Measurements from ENCODE around the gene SYNDIG1. TPM values are rescaled to one million over a fixed set of nuclear protein-coding genes. Genes with fewer than 3 reads are reported as not detected.

Gene SYNDIG1
- polyA plus RNA-seq, 2 of the 4 experiments (the other 2 are of a cell fraction), result 0.96 to 2.6 TPM

- H3K4me2 ChIP-seq, result no peak overlapping the region
- TF ChIP-seq RCOR1 (IDR thresholded peaks at IDR 0.05; ENCODE audit: low read depth, low read length) (no peak), HDAC2 (IDR thresholded peaks at IDR 0.05) (no peak), CHD2 (IDR thresholded peaks at IDR 0.05; ENCODE audit: low read length, partially characterized antibody) (no peak), MAFK (IDR thresholded peaks at IDR 0.05; ENCODE audit: partially characterized antibody) (no peak), CEBPB (IDR thresholded peaks at IDR 0.05) (no peak), RARB (CRISPR knock-in tag; IDR thresholded peaks at IDR 0.05) (no peak), ZNF302 (CRISPR knock-in tag; IDR thresholded peaks at IDR 0.05) (no peak), HOXB13 (CRISPR knock-in tag; IDR thresholded peaks at IDR 0.05; ENCODE audit: low read depth) (no peak), HMGXB4 (CRISPR knock-in tag; IDR thresholded peaks at IDR 0.05; ENCODE audit: borderline replicate concordance) (no peak), FOSL2 (IDR thresholded peaks at IDR 0.05) (no peak), FOSL2 (CRISPR knock-in tag; IDR thresholded peaks at IDR 0.05) (no peak), RAD21 (conservative IDR thresholded peaks at IDR 0.05 in 1 of 2, IDR thresholded peaks at IDR 0.05 in 1 of 2) (no peak), MYC (IDR thresholded peaks at IDR 0.05; ENCODE audit: borderline replicate concordance, low read length) (no peak), TFCP2L1 (CRISPR knock-in tag; IDR thresholded peaks at IDR 0.05) (no peak)
- TF ChIP-seq, protein P1, sequence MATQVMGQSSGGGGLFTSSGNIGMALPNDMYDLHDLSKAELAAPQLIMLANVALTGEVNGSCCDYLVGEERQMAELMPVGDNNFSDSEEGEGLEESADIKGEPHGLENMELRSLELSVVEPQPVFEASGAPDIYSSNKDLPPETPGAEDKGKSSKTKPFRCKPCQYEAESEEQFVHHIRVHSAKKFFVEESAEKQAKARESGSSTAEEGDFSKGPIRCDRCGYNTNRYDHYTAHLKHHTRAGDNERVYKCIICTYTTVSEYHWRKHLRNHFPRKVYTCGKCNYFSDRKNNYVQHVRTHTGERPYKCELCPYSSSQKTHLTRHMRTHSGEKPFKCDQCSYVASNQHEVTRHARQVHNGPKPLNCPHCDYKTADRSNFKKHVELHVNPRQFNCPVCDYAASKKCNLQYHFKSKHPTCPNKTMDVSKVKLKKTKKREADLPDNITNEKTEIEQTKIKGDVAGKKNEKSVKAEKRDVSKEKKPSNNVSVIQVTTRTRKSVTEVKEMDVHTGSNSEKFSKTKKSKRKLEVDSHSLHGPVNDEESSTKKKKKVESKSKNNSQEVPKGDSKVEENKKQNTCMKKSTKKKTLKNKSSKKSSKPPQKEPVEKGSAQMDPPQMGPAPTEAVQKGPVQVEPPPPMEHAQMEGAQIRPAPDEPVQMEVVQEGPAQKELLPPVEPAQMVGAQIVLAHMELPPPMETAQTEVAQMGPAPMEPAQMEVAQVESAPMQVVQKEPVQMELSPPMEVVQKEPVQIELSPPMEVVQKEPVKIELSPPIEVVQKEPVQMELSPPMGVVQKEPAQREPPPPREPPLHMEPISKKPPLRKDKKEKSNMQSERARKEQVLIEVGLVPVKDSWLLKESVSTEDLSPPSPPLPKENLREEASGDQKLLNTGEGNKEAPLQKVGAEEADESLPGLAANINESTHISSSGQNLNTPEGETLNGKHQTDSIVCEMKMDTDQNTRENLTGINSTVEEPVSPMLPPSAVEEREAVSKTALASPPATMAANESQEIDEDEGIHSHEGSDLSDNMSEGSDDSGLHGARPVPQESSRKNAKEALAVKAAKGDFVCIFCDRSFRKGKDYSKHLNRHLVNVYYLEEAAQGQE (IDR thresholded peaks at IDR 0.05), result no peak
- no peak overlapping the region for H3K27ac ChIP-seq
- POLR2A ChIA-PET, result no interaction called here
- ATAC-seq, result no peak
- 73% methylated on average over 18 of the region's 18 CpGs for WGBS (ENCODE audit: missing lambda C conversion rate)
- no peak overlapping the region for H3K4me3 ChIP-seq
- no peaks in the 10 kb centered on the region for H3K4me1 ChIP-seq
- no peak for DNase-seq (ENCODE audit: low read depth in 1 of 2, low spot score in 1 of 2)
- FAIRE-seq, result no peak
- no peaks in the 10 kb centered on the region for H3K9me3 ChIP-seq
- CTCF ChIA-PET, result interaction anchor here (1.2 kb wide), 1 partner anchor 435 kb away, joined by 3 read pairs; no protein-coding TSS in a partner anchor
Measured at GRCh38 chr20:24483435-24484080, 14.1 kb downstream of the SYNDIG1 start.

GRCh38 chr20:24484081-24484450 lies 14.6 kb downstream of the SYNDIG1 start:
- no peaks in the 10 kb centered on the region for H3K4me1 ChIP-seq
- 37% methylated on average over 8 of the region's 8 CpGs for WGBS (ENCODE audit: missing lambda C conversion rate)
- no peak overlapping the region for H3K4me3 ChIP-seq
- no peak overlapping the region for H3K27ac ChIP-seq
- TF ChIP-seq GATA3 (IDR thresholded peaks at IDR 0.05; ENCODE audit: borderline replicate concordance) (no peak), RNF2 (IDR thresholded peaks at IDR 0.05; ENCODE audit: borderline replicate concordance, low read depth) (no peak), ESRRA (IDR thresholded peaks at IDR 0.05; ENCODE audit: borderline replicate concordance, low read length) (no peak), RFX5 (IDR thresholded peaks at IDR 0.05) (no peak), BHLHE40 (IDR thresholded peaks at IDR 0.05; ENCODE audit: low read depth, low read length) (no peak), TFCP2L1 (CRISPR knock-in tag; IDR thresholded peaks at IDR 0.05) (no peak), ZC3H11A (IDR thresholded peaks at IDR 0.05) (no peak), RAD21 (conservative IDR thresholded peaks at IDR 0.05 in 1 of 2, IDR thresholded peaks at IDR 0.05 in 1 of 2) (no peak), SMC3 (IDR thresholded peaks at IDR 0.05) (no peak), RARB (CRISPR knock-in tag; IDR thresholded peaks at IDR 0.05) (no peak), RCOR1 (IDR thresholded peaks at IDR 0.05; ENCODE audit: low read depth, low read length) (no peak), EHMT2 (IDR thresholded peaks at IDR 0.05; ENCODE audit: low read depth) (no peak), ZNF302 (CRISPR knock-in tag; IDR thresholded peaks at IDR 0.05) (no peak), CTCF (IDR thresholded peaks at IDR 0.05) (no peak), HOXB5 (CRISPR knock-in tag; IDR thresholded peaks at IDR 0.05) (no peak), TP53 (CRISPR knock-in tag; IDR thresholded peaks at IDR 0.05) (no peak)
- TF ChIP-seq, protein P2, sequence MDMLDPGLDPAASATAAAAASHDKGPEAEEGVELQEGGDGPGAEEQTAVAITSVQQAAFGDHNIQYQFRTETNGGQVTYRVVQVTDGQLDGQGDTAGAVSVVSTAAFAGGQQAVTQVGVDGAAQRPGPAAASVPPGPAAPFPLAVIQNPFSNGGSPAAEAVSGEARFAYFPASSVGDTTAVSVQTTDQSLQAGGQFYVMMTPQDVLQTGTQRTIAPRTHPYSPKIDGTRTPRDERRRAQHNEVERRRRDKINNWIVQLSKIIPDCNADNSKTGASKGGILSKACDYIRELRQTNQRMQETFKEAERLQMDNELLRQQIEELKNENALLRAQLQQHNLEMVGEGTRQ (IDR thresholded peaks at IDR 0.05), result no peak
- TF ChIP-seq, protein P3, sequence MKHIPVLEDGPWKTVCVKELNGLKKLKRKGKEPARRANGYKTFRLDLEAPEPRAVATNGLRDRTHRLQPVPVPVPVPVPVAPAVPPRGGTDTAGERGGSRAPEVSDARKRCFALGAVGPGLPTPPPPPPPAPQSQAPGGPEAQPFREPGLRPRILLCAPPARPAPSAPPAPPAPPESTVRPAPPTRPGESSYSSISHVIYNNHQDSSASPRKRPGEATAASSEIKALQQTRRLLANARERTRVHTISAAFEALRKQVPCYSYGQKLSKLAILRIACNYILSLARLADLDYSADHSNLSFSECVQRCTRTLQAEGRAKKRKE (CRISPR knock-in tag; IDR thresholded peaks at IDR 0.05; ENCODE audit: low read depth), result no peak
- FAIRE-seq, result no peak
- H3K9me3 ChIP-seq, result no peaks in the 10 kb centered on the region
- ChIA-PET CTCF (no interaction called here), POLR2A (no interaction called here)
- no peak overlapping the region for H3K4me2 ChIP-seq
- no peak for DNase-seq (ENCODE audit: low read depth in 1 of 2, low spot score in 1 of 2)
- no peak for ATAC-seq
